ENCODE results near the gene GKN1. TPM values are rescaled to one million over a fixed set of nuclear protein-coding genes. Genes with fewer than 3 reads are reported as not detected.

Gene GKN1
- polyA plus RNA-seq (2013, experiment 1 of 2), result not detected
- not detected for polyA plus RNA-seq (2013, experiment 2 of 2)

DNA sequence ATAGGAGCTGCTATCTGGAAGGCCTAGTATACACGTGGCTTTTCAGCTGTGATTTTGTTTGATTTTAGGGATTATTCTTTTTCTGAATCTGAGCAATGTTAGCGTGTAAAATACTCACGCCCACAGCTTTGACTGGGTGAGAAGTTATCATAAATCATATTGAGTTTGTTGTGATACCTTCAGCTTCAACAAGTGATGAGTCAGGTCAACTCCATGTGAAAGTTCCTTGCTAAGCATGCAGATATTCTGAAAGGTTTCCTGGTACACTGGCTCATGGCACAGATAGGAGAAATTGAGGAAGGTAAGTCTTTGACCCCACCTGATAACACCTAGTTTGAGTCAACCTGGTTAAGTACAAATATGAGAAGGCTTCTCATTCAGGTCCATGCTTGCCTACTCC, at the start of gene GKN1:
Gene GKN1, plus strand, starts transcription at position 386 of the 400 bp plus-strand sequence. CDS start 42 bp downstream, outside the sequence.
- Histone ChIP-seq H3K23ac (ENCODE audit: low read length) (no peak within 1 kb of the TSS), H3K27ac (ENCODE audit: low read depth, low read length) (no peak within 1 kb of the TSS), H3K56ac (ENCODE audit: low read length) (no peak within 1 kb of the TSS), H4K8ac (ENCODE audit: low read depth, low read length) (no peak within 1 kb of the TSS), H3K4me3 (ENCODE audit: low read length) (no peak within 1 kb of the TSS), H3K4me2 (ENCODE audit: low read length) (no peak within 1 kb of the TSS), H3K36me3 (ENCODE audit: control insufficient read depth, insufficient read depth, low read length) (no peaks in the 10 kb centered on the region), H3K79me2 (ENCODE audit: control insufficient read depth, insufficient read depth, low read length) (no peaks in the 10 kb centered on the region), H2BK15ac (replicated peaks; ENCODE audit: low read depth) (no peak within 1 kb of the TSS), H3K4ac (ENCODE audit: low read depth, low read length) (no peak within 1 kb of the TSS), H2AK5ac (ENCODE audit: low read length) (no peak within 1 kb of the TSS), H3K79me1 (ENCODE audit: low read length) (no peaks in the 10 kb centered on the region), H3K4me1 (ENCODE audit: control insufficient read depth, low read depth, low read length) (no peaks in the 10 kb centered on the region), H3K9ac (ENCODE audit: low read length) (no peak within 1 kb of the TSS), H4K5ac (ENCODE audit: low read length) (no peak within 1 kb of the TSS), H2BK5ac (ENCODE audit: low read length) (no peak within 1 kb of the TSS), H2BK120ac (ENCODE audit: low read depth, low read length) (peak within 1 kb of the TSS; percentile 45), H3K18ac (ENCODE audit: low read length) (no peak within 1 kb of the TSS), H3K27me3 (ENCODE audit: insufficient read depth, low read length, poor library complexity) (no peaks in the 10 kb centered on the region)
- no CpG with 5 or more reads among the region's 3 CpGs for WGBS (ENCODE audit: extremely low coverage, insufficient coverage, low lambda C conversion rate)
- DNase-seq, result no peak

- H3K18ac ChIP-seq (ENCODE audit: low read length), result no peak overlapping the region
- no peak overlapping the region for H3K4ac ChIP-seq (ENCODE audit: low read depth, low read length)
- H4K8ac ChIP-seq (ENCODE audit: low read depth, low read length), result no peak overlapping the region
- no peak overlapping the region for H2BK15ac ChIP-seq (replicated peaks; ENCODE audit: low read depth)
- no peaks in the 10 kb centered on the region for H3K36me3 ChIP-seq (ENCODE audit: control insufficient read depth, insufficient read depth, low read length)
- H3K4me2 ChIP-seq (ENCODE audit: low read length), result no peak overlapping the region
- no peak overlapping the region for H3K23ac ChIP-seq (ENCODE audit: low read length)
- no peak overlapping the region for H4K5ac ChIP-seq (ENCODE audit: low read length)
- H3K27me3 ChIP-seq (ENCODE audit: insufficient read depth, low read length, poor library complexity), result no peaks in the 10 kb centered on the region
- WGBS (ENCODE audit: extremely low coverage, insufficient coverage, low lambda C conversion rate), result no CpG with 5 or more reads among the region's 9 CpGs
- peak; percentile 62 for DNase-seq
- H2AK5ac ChIP-seq (ENCODE audit: low read length), result no peak overlapping the region
- no peaks in the 10 kb centered on the region for H3K4me1 ChIP-seq (ENCODE audit: control insufficient read depth, low read depth, low read length)
- H3K56ac ChIP-seq (ENCODE audit: low read length), result peak overlapping the region; percentile 34
- H3K9ac ChIP-seq (ENCODE audit: low read length), result no peak overlapping the region
- no peak overlapping the region for H2BK120ac ChIP-seq (ENCODE audit: low read depth, low read length)
- no peaks in the 10 kb centered on the region for H3K79me2 ChIP-seq (ENCODE audit: control insufficient read depth, insufficient read depth, low read length)
- no peaks in the 10 kb centered on the region for H3K79me1 ChIP-seq (ENCODE audit: low read length)
- no peak overlapping the region for H3K4me3 ChIP-seq (ENCODE audit: low read length)
- H2BK5ac ChIP-seq (ENCODE audit: low read length), result no peak overlapping the region
- no peak overlapping the region for H3K27ac ChIP-seq (ENCODE audit: low read depth, low read length)
Observed at GRCh38 chr2:68925295-68925896, 49.0 kb upstream of the GKN1 start.

DNA sequence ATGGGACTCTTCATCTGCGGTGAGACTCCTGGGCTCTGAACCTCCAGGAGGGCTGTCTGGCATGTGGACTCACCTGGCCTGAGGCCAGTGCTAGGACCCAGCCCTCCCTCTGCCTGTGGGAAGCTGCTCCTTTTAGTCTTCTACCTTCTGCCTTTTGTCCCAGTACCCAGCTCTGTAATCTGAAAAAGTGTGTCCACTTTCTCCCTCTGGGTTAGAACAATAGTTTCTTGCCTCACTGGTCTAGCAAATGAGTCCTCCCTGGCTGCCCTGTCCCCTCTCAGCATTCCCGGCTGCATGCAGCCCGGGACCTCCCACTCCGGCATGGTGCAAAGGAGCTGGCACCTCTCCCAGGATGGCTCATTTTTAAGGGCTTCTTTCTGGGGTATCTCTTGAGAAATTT, 47.6 kb upstream of the GKN1 start:
- Histone ChIP-seq H2BK15ac (replicated peaks; ENCODE audit: low read depth) (no peak overlapping the region), H3K56ac (ENCODE audit: low read length) (no peak overlapping the region), H3K79me2 (ENCODE audit: control insufficient read depth, insufficient read depth, low read length) (no peaks in the 10 kb centered on the region), H3K4me3 (ENCODE audit: low read length) (no peak overlapping the region), H3K36me3 (ENCODE audit: control insufficient read depth, insufficient read depth, low read length) (no peaks in the 10 kb centered on the region), H3K23ac (ENCODE audit: low read length) (no peak overlapping the region), H2BK5ac (ENCODE audit: low read length) (no peak overlapping the region), H3K9ac (ENCODE audit: low read length) (no peak overlapping the region), H3K79me1 (ENCODE audit: low read length) (no peaks in the 10 kb centered on the region), H3K4me2 (ENCODE audit: low read length) (no peak overlapping the region), H2BK120ac (ENCODE audit: low read depth, low read length) (no peak overlapping the region), H3K27me3 (ENCODE audit: insufficient read depth, low read length, poor library complexity) (no peaks in the 10 kb centered on the region), H4K5ac (ENCODE audit: low read length) (no peak overlapping the region), H2AK5ac (ENCODE audit: low read length) (no peak overlapping the region), H3K18ac (ENCODE audit: low read length) (no peak overlapping the region), H3K4me1 (ENCODE audit: control insufficient read depth, low read depth, low read length) (no peaks in the 10 kb centered on the region), H4K8ac (ENCODE audit: low read depth, low read length) (no peak overlapping the region), H3K27ac (ENCODE audit: low read depth, low read length) (no peak overlapping the region), H3K4ac (ENCODE audit: low read depth, low read length) (no peak overlapping the region)
- DNase-seq, result peak; percentile 21
- no CpG with 5 or more reads among the region's 4 CpGs for WGBS (ENCODE audit: extremely low coverage, insufficient coverage, low lambda C conversion rate)

DNA sequence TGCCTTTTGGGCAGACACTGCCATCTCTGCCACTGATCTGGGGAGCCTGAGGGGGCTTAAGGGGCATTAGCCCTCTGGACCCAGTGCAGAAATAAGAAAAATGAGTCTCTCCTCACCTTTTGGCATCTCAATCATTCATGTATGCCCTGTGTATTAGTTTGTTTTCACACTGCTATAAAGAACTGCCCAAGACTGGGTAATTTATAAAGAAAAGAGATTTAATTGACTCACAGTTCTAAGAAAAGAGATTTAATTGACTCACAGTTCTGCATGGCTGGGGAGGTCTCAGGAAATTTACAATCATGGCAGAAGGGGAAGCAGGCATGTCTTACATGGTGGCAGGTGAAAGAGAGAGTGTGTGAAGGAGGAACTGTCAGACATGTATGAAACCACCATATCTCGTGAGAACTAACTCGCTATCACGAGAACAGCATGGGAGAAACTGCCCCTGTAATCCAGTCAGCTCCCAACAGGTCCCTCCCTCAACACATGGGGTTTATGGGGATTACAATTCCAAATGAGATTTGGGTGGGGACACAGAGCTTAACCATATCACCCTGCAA, 43.2 kb upstream of the GKN1 start:
- Histone ChIP-seq H2BK120ac (ENCODE audit: low read depth, low read length) (no peak overlapping the region), H3K23ac (ENCODE audit: low read length) (no peak overlapping the region), H3K9ac (ENCODE audit: low read length) (no peak overlapping the region), H4K5ac (ENCODE audit: low read length) (no peak overlapping the region), H3K4me3 (ENCODE audit: low read length) (no peak overlapping the region), H3K79me2 (ENCODE audit: control insufficient read depth, insufficient read depth, low read length) (no peaks in the 10 kb centered on the region), H2BK5ac (ENCODE audit: low read length) (no peak overlapping the region), H3K36me3 (ENCODE audit: control insufficient read depth, insufficient read depth, low read length) (no peaks in the 10 kb centered on the region), H2AK5ac (ENCODE audit: low read length) (no peak overlapping the region), H3K4me2 (ENCODE audit: low read length) (no peak overlapping the region), H3K4me1 (ENCODE audit: control insufficient read depth, low read depth, low read length) (no peaks in the 10 kb centered on the region), H2BK15ac (replicated peaks; ENCODE audit: low read depth) (no peak overlapping the region), H3K79me1 (ENCODE audit: low read length) (no peaks in the 10 kb centered on the region), H4K8ac (ENCODE audit: low read depth, low read length) (no peak overlapping the region), H3K27me3 (ENCODE audit: insufficient read depth, low read length, poor library complexity) (no peaks in the 10 kb centered on the region), H3K18ac (ENCODE audit: low read length) (no peak overlapping the region), H3K27ac (ENCODE audit: low read depth, low read length) (no peak overlapping the region), H3K56ac (ENCODE audit: low read length) (no peak overlapping the region), H3K4ac (ENCODE audit: low read depth, low read length) (no peak overlapping the region)
- WGBS (ENCODE audit: extremely low coverage, insufficient coverage, low lambda C conversion rate), result no CpG with 5 or more reads among the region's 3 CpGs
- peak; percentile 35 for DNase-seq

- Histone ChIP-seq H2BK5ac (ENCODE audit: low read length) (no peak overlapping the region), H3K18ac (ENCODE audit: low read length) (no peak overlapping the region), H3K27ac (ENCODE audit: low read depth, low read length) (no peak overlapping the region), H3K56ac (ENCODE audit: low read length) (no peak overlapping the region), H4K8ac (ENCODE audit: low read depth, low read length) (no peak overlapping the region), H3K4ac (ENCODE audit: low read depth, low read length) (no peak overlapping the region), H3K79me2 (ENCODE audit: control insufficient read depth, insufficient read depth, low read length) (no peaks in the 10 kb centered on the region), H3K23ac (ENCODE audit: low read length) (no peak overlapping the region), H3K79me1 (ENCODE audit: low read length) (no peaks in the 10 kb centered on the region), H2AK5ac (ENCODE audit: low read length) (no peak overlapping the region), H3K4me2 (ENCODE audit: low read length) (no peak overlapping the region), H3K9ac (ENCODE audit: low read length) (no peak overlapping the region), H3K27me3 (ENCODE audit: insufficient read depth, low read length, poor library complexity) (no peaks in the 10 kb centered on the region), H2BK120ac (ENCODE audit: low read depth, low read length) (no peak overlapping the region), H4K5ac (ENCODE audit: low read length) (no peak overlapping the region), H3K4me1 (ENCODE audit: control insufficient read depth, low read depth, low read length) (no peaks in the 10 kb centered on the region), H3K36me3 (ENCODE audit: control insufficient read depth, insufficient read depth, low read length) (no peaks in the 10 kb centered on the region), H3K4me3 (ENCODE audit: low read length) (no peak overlapping the region), H2BK15ac (replicated peaks; ENCODE audit: low read depth) (no peak overlapping the region)
- no CpG with 5 or more reads among the region's 4 CpGs for WGBS (ENCODE audit: extremely low coverage, insufficient coverage, low lambda C conversion rate)
- DNase-seq, result no peak
Observed at GRCh38 chr2:68931799-68932198, 42.6 kb upstream of the GKN1 start.

- Histone ChIP-seq H2BK5ac (ENCODE audit: low read length) (no peak overlapping the region), H3K56ac (ENCODE audit: low read length) (no peak overlapping the region), H3K18ac (ENCODE audit: low read length) (no peak overlapping the region), H3K4me1 (ENCODE audit: control insufficient read depth, low read depth, low read length) (no peaks in the 10 kb centered on the region), H3K9ac (ENCODE audit: low read length) (no peak overlapping the region), H3K79me2 (ENCODE audit: control insufficient read depth, insufficient read depth, low read length) (no peaks in the 10 kb centered on the region), H3K4me2 (ENCODE audit: low read length) (no peak overlapping the region), H3K23ac (ENCODE audit: low read length) (no peak overlapping the region), H4K8ac (ENCODE audit: low read depth, low read length) (no peak overlapping the region), H2BK120ac (ENCODE audit: low read depth, low read length) (no peak overlapping the region), H2BK15ac (replicated peaks; ENCODE audit: low read depth) (no peak overlapping the region), H4K5ac (ENCODE audit: low read length) (no peak overlapping the region), H3K36me3 (ENCODE audit: control insufficient read depth, insufficient read depth, low read length) (no peaks in the 10 kb centered on the region), H3K79me1 (ENCODE audit: low read length) (no peaks in the 10 kb centered on the region), H3K4me3 (ENCODE audit: low read length) (no peak overlapping the region), H3K4ac (ENCODE audit: low read depth, low read length) (no peak overlapping the region), H2AK5ac (ENCODE audit: low read length) (no peak overlapping the region), H3K27ac (ENCODE audit: low read depth, low read length) (no peak overlapping the region), H3K27me3 (ENCODE audit: insufficient read depth, low read length, poor library complexity) (no peaks in the 10 kb centered on the region)
- peak; percentile 14 for DNase-seq
- no CpG with 5 or more reads among the region's 4 CpGs for WGBS (ENCODE audit: extremely low coverage, insufficient coverage, low lambda C conversion rate)
Observed at GRCh38 chr2:68932402-68932801, 42.0 kb upstream of the GKN1 start.

Data from mesendoderm (in vitro differentiated cells).